ENCODE data around the gene ST3GAL5.

DNA sequence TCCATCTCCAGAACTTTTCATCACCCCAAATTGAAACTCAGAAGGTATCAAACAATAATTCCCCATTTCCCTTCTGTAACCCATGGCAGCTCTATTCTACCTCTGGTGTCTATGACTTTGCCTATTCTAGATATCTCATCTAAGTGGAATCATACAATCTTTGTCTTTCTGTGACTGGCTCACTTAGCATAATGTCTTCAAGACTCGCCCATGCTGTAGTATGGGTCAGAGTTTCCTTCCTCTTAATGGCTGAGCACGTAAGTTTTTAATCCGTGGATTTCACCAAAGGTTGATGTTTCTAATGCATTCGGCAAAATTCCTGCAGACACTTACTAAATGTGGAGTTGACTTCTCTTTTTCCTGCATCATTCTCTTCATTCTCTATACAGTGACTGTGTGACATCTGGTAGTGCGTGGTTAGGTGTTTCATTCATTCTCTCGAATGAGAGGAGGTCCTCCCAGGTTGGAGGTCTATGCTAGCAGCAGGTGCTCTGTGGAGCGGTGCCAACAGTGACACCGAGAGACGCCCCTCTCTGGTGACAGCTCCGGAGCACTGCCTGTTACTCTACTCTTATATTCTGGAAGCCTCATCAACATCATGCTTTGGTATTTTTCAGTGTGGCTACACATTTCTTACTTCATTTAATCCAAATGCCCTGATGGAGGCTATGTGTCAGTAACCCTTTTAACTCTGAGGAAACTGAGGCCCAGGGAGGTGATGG lies 84.9 kb downstream of the ST3GAL5 start:
- TF ChIP-seq POLR2A (IDR thresholded peaks at IDR 0.05), result no peak
- TF ChIP-seq, protein P1, sequence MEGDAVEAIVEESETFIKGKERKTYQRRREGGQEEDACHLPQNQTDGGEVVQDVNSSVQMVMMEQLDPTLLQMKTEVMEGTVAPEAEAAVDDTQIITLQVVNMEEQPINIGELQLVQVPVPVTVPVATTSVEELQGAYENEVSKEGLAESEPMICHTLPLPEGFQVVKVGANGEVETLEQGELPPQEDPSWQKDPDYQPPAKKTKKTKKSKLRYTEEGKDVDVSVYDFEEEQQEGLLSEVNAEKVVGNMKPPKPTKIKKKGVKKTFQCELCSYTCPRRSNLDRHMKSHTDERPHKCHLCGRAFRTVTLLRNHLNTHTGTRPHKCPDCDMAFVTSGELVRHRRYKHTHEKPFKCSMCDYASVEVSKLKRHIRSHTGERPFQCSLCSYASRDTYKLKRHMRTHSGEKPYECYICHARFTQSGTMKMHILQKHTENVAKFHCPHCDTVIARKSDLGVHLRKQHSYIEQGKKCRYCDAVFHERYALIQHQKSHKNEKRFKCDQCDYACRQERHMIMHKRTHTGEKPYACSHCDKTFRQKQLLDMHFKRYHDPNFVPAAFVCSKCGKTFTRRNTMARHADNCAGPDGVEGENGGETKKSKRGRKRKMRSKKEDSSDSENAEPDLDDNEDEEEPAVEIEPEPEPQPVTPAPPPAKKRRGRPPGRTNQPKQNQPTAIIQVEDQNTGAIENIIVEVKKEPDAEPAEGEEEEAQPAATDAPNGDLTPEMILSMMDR (IDR thresholded peaks at IDR 0.05), result no peak
